GM15510 (cell line): Measurements from ENCODE around the gene DLX1.

Experiments used
- POLR2A ChIP-seq: IDR thresholded peaks from 3 replicates; pipeline ENCODE4 v1.6.1; 2011; ENCODE audit warnings: borderline replicate concordance; ENCODE audit not compliant: insufficient read length; ENCODE audit errors: extremely low read depth

Gene DLX1

DNA sequence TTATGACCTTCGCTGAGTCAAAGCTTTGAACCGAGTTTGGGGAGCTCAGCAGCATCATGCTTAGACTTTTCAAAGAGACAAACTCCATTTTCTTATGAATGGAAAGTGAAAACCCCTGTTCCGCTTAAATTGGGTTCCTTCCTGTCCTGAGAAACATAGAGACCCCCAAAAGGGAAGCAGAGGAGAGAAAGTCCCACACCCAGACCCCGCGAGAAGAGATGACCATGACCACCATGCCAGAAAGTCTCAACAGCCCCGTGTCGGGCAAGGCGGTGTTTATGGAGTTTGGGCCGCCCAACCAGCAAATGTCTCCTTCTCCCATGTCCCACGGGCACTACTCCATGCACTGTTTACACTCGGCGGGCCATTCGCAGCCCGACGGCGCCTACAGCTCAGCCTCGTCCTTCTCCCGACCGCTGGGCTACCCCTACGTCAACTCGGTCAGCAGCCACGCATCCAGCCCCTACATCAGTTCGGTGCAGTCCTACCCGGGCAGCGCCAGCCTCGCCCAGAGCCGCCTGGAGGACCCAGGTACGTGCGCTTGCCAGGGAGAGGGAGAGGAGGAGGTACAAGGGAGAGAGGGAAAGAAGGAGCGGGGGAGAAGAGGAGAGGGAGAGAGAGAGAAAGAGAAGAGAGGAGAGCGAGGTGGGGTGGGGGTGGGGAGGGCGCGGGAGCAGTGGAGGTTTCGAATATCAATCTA, at the start of gene DLX1:
Gene DLX1, plus strand, starts transcription at position 48 of the 700 bp plus-strand sequence. Its CDS starts 171 bp downstream, at position 219.
- TF ChIP-seq POLR2A, result no peak

DNA sequence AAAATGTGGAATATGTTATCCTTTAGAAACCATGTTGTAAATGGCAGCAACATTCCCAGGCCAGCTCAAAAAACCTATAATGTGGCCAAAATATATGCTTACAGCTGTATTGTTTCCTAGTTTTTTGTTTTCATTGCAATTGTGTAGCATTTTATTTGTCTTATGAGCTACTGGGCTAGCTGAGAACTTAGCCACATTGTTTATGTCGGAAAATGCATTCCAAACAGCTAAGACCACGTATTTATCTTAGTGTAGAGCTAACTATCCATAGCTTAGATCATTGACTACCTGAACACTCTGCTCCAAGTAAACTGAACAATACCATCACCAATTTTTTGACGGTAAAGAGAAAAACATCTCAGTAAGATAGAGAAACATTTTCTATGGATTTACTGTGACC, 47.2 kb upstream of the DLX1 start:
- TF ChIP-seq POLR2A, result no peak

DNA sequence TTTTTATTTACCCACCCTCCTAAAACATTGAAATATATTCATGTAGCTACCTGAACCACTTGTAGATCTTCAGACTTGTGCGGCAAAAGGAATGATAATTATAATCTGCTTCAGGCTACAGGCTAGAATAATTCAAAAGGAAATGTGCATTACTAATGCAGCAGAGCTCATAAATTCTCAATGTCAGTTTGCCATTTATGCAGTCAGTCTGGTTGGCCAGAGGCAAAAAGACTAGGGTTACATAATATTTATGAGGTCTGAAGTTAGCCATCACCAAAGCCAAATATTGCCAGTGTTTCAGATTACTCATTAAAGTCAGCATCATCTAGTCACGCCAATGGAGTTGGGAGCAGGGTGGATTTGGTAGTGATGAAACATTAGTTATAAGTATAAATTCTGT, 46.7 kb upstream of the DLX1 start:
- TF ChIP-seq POLR2A, result no peak

DNA sequence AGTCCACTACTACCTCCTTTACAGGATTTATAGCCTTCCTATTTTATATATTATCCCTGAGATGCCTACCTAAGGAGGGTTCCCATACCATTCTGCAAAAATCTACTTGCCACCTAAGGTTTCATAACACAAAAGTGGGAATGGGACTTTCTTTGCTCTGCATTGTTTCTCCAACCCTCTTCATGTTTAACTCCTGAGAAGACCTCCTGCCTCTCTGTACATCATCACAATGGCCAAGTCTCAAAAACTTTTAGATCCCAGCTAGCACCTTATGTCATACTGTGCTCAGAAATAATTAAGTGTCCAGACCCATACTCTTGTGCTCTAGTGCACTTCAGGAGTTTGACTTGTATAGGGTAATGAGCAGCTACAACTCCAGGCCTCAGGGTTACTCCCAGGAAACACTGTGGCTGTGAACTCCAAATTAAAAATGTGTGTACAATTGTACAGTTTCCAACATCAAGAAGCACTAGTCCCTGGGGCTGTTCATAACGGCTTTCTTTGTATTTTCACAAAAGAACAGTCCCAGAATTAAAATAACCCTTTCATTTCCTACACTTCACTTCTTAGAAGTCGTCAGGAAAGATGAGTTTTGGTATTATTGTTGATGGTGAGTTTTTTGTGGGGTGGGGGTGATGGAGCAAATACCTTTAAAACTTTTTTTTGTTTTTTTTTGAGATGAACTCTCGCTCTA, 46.1 kb upstream of the DLX1 start:
- no peak for TF ChIP-seq POLR2A

DNA sequence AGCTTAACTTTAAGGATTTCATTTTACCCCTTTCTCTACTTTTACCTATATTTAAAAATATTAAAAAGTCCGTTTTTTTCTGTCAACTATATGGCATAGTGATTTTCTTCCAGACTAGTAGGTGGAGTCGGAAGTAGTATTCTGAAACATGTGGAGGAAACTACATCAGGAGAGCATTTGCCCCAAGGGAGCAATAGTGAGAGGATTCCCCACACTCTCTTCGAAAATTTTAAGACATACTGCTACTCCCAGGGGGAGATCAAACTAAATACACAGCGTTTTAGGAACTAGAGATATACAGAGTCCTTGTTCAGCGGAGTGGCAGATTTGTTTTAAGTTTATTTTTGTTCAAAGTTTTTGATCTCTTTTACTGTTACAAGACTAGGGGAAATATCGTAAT, 45.0 kb upstream of the DLX1 start:
- no peak for TF ChIP-seq POLR2A

DNA sequence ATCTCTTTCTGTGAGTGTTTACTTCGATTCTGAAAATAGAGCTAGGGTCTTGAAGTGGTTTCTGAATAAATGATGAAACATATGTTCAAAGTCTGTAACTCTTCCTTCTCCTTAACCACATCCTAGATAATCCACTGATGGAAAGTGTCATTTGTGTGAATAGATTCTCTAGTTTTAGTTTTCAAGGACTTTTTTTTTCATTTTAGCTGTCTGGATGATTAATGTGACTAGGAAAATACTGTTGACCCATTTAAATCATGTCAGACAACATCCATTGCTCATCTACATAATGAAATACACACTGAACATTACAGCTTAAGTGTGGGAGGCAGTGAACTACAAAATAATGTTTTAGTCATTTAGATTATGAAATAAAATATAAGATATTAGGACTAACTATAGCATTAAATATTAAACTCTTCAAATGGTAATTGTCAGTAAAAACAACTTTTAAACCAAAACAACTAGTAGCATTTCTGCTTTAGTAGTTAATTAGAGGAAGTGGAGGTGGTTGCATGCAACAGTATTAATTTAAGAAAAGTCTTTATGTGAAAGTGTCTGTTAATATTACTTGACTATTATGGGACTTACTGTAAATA, 39.1 kb upstream of the DLX1 start:
- TF ChIP-seq POLR2A, result no peak

DNA sequence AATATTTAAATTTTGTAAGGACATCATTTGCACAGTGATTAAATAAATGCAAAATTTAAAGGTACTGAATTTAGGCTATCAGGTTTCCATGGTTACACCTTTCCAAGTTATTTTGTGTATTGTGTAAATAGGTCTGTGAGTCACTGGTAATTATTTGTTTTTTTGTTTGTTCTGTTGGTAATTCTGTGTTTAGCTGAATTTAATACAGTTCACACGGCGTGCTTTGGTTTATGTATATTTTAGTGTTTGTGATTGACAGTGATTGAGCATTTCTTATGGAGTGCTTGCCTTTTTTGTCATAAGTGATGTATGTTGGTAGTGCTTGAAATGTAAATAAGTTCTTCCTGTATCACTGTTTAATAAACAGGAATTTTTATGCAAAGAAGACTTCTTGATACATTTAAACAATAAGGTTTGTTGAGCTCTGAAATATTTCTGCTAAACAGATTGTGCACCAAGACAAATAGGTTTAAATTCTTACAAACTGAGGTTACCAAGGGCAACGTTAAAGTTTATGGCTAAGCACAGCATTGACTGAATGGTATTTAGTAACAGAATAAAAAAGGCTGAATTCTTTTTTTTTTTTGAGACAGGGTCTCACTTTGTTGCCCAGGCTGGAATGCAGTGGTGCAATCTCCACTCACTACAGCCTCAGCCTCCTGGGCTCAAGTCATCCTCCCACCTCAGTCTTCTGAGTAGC, 38.3 kb upstream of the DLX1 start:
- no peak for TF ChIP-seq POLR2A

DNA sequence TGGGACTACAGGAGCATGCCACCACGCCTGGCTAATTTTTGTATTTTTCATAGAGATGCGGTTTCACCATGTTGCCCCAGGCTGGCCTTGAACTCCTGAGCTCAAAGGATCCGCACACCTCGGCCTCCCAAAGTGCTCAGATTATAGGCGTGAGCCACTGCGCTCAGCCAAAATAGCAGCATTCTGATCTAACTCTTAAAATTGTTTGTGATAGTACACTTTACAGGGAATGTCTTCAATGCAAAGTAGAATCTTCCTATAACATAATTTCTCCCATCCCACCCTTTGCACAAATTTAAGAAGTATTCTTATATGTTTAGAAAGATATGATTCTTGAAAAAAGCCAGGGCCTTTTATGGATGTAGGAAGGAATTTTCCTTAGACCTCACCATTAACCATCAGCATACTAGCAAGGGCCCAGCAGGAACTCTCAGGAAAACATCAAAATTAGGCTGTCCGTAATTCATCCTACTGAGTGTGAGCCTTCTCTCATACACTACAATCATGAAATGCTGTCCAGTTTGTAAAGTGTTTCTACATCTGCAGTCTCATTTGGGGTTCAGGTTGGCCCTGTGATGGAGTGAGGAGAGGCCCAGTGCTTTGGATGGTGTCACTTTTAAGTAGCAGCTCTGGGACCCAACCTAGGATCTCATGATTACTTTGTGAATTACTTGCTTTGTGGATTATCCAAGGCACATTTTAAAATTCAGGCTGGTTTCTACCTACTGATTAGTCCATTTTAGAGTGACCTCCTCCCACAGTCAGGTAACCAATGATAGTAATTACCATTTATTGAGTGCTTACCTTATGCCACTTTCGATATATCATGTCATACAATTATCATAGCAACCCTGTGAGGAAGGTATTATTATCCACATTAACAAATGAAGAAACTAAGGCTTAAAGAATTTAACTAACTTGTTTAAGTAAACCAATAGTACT, 37.5 kb upstream of the DLX1 start:
- TF ChIP-seq POLR2A, result no peak

DNA sequence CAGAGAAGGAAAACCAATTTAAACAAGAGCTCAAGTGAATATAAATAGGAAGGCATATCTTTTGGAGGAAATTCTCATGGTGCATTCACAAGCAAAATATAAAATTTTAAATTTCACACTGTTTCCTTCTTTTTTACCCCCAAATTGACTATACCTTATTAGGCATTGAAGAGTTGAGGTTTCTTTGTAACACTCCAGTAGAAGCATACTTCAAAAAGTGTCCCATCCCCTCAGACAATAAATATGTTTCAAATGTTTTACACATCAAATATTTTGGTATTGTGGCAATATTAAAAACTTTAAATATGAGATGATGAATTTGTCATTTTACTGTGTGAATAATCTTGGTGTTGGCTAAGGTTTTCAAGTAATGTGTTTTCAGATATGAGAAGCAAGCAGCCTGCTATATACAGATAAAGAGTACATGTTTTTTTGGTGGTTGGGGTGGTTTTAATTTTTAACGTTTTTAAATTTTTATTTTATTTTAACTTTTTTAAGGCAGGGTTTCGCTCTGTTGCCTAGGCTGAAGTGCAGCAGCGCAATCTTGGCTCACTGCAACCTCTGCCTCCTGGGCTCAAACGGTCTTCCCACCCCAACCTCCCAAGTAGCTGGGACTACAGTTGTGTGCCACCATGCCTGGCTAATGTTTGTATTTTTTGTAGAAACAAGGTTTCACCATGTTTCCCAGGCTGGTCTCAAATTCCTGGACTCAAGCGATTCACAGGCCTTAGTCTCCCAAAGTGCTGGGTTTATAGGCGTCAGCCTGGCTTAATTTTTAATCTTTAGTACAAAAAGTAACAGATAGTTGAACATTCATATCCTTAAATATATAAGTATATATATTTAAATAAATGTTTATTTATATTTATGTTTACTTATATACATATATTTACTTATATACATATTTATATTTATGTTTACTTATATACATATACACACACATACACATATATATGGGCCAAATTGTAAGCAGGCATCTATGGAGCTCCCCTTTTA, 36.5 kb upstream of the DLX1 start:
- no peak for TF ChIP-seq POLR2A

DNA sequence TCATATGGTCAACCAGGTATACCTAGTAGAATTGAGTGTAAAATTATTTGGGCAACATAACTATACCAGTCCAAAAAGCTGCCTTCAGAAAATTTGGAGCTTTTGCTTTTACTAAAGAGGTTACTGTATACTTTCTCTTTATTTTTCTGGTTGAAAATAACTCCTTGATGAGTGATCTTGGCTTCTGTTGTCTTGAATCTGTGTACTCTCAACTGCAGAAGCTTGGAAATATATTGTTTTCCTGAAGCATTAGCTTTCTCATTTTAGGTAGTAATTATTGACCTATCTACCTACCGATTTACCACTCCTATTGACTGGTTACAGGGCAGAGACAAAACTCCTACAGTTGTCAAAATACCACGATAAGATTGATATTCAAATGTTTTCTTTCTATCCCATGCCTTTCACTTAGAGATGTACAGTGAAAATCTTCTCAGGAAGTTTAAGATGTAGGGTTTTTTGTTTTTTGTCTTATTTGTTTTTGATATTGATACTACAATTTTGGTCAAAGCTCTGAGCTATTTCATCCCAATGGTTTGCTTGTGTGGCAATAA, 35.7 kb upstream of the DLX1 start:
- no peak for TF ChIP-seq POLR2A

DNA sequence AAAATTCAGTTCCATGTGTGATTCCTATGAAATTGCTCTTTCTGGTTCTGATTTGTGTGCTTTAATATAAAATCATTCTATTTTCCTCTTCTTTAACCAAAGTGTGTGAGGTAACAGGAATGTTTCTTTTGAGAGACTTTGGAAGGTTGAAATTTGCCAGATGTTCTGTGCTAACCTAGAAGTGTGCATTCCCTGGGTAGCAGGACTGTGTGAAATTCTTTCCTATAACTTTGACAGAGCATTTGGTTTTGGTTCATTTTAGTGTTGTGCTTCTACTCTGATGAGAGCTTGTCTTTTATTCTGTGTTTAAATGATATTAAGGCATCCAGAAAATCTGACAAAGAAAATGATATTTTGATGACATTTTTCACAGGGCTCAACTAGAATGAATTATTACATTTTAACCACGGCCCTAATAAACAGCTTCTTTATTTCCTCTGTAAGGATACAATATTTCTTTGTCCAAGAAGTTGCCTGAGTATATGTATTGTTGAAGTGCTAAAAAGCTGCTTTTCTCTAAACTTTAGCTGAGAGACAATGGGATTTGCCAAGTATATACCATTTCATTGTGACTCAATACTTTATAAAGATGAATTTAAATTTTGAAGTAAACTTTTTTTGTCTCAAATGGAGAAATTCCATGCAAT, 34.7 kb upstream of the DLX1 start:
- TF ChIP-seq POLR2A, result no peak
